GM19455 (cell line): ENCODE data around the gene GAST.
"Not testable (repeated sequence)": the region's sequence is repeated elsewhere in the genome, so short reads cannot be mapped to it uniquely, and the experiment has no call there.

Source experiments
- ATAC-seq: cut with Tn5 transposase; IDR thresholded peaks from one replicate; pipeline ENCODE4 v1.9.1; 2021; ENCODE audit not compliant: unreplicated experiment

Gene GAST, protein sequence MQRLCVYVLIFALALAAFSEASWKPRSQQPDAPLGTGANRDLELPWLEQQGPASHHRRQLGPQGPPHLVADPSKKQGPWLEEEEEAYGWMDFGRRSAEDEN

GRCh38 chr17:41711669-41712400 lies at the start of gene GAST:
Gene GAST (plus strand): TSS chr17:41712331. CDS start chr17:41715437, 3,106 bp downstream.
- no peak for ATAC-seq

GRCh38 chr17:41663451-41664171 lies 48.5 kb upstream of the GAST start:
- ATAC-seq: no peak

DNA sequence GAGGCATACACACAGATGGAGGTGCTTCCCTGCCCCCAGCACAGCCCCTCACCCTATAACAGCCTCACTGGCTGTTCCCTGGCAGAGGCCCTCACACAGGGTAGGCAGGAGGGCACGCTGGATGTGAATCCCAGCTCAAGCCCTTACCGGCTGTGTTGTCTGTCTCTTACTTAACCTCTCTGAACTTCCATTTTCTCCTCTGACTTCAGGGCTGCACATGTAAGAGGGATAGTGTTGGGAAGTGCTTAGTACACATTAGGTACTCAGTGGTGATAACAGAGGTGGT lies 48.0 kb upstream of the GAST start:
- ATAC-seq: no peak

DNA sequence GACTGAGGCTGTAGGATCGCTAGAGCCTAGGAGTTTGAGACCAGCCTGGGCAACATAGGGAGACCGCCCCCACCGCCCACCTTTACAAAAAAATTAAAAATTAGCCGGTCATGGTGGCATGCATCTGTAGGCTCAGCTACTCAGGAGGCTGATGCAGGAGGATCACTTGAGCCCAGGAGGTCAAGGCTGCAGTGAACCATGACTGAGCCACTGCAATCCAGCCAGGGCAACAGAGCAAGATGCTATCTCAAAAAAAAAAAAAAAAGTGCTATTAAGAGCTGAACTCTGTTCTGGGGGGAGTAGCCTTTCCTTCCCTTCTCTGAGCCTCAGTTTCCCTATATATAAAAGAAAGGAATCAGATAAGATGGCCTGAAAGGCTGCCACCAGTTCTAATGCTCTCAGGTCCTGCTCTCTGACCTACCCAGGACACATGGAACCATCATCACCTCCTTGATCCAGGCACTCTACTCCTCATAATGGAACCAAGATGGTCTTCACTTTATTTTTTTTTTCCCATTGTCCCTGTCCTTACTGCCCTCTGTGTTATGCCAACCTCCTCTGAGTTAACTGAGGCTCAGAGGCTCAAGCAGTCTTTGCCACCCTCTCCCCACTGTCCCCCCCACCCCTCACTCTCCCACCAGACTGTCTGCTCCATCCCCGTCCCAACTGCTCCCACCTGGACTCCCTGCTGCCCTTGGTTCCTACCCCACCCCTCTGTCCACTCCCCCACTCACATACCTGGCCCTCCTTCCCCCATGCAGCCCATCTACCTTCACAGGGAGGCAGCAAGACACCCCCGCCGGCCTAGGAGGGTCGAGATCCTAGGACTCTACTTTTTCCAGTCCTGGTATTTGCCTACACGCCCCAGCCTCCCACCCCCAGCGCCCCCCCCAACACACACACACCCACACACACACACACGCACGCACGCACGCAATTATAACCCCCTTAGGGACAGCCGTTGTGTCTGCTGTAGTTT lies 47.3 kb upstream of the GAST start:
- no peak for ATAC-seq

- peak; percentile 63 for ATAC-seq
Observed at GRCh38 chr17:41665566-41666236, 46.4 kb upstream of the GAST start.

DNA sequence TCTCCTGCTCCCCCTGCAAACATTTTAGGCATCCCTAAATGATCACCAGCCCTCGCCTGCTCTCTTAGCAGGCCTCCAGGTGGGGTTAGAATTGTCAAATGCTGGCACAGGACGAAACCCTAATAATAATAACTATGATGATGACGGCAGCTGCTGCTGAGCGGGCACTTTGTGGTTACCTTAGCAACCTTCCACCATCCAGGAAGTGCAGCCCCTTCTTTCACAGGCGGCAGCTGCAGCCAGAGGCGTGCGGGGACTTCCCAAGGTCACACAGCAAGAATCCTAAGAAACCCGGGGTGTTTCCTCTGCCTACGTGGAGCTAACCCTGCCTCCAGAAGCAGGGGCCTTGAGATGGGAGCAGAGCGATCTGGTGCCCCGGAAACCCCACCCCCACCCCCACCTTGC lies 45.9 kb upstream of the GAST start:
- ATAC-seq: peak; percentile 37

GRCh38 chr17:41666708-41667279 lies 45.3 kb upstream of the GAST start:
- peak; percentile 47 for ATAC-seq

DNA sequence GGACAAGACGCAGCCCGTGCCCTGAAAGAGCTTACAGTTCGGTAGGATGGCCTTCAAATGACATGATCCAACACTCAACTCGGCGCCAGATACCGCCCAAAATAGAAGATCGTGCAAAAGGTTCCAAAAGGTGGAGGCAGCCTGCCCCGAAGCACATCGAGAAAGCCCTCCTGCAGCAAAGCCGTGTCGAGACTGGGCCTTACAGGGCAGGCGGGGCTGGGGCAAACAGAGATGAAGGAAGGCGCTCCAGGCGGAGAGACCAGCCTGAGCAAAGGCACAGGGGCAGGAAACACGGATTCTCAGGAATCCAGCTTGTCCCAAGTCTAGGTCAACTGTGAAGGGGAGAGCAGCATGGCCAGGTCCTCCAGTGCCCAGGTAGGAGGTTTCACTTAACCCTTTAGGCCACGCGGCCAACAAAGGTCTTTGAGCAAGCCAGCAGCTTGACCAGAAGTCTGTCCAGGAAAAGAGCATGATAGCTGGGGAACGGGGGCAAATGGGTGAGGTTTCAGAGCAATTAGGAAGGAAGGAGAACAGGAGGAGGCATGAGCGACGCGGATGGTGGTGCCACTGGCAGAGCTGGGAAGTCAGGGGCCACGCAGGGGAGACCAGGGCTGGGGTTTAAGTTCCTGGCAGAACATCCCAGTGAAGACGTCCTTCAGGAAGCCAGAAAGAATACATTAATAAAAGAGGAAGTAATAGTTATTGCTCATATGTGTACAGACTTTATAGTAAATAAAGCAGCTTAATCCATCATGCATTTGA lies 44.7 kb upstream of the GAST start:
- ATAC-seq: no peak

- ATAC-seq: no peak
Observed at GRCh38 chr17:41672153-41672552, 40.0 kb upstream of the GAST start.

GRCh38 chr17:41675157-41676057 lies 36.7 kb upstream of the GAST start:
- not testable (repeated sequence) for ATAC-seq

- ATAC-seq: no peak
Observed at GRCh38 chr17:41676058-41676419, 36.1 kb upstream of the GAST start.

DNA sequence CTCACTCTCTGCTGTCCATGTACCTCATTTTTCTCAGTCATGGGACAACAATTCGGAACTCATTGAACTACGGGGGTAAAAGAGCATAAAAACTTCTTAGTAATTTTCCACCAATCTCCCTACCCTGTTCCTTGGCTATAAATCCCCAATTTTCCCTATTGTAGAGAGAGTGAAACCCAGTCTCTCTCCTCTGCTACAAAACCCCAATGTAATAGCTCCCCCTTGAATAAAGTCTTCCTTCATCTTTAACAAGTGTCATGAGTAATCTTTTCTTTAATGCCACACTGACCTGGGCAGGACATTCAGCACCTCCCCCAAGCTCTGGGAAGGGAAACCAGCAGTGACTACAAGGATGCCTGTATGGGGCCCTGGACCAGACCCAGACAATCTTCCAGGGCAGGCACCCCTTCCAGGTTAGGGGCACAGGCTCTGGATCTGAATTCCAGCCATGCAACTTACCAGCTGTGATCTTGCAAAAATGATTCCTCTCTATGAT lies 33.7 kb upstream of the GAST start:
- no peak for ATAC-seq

DNA sequence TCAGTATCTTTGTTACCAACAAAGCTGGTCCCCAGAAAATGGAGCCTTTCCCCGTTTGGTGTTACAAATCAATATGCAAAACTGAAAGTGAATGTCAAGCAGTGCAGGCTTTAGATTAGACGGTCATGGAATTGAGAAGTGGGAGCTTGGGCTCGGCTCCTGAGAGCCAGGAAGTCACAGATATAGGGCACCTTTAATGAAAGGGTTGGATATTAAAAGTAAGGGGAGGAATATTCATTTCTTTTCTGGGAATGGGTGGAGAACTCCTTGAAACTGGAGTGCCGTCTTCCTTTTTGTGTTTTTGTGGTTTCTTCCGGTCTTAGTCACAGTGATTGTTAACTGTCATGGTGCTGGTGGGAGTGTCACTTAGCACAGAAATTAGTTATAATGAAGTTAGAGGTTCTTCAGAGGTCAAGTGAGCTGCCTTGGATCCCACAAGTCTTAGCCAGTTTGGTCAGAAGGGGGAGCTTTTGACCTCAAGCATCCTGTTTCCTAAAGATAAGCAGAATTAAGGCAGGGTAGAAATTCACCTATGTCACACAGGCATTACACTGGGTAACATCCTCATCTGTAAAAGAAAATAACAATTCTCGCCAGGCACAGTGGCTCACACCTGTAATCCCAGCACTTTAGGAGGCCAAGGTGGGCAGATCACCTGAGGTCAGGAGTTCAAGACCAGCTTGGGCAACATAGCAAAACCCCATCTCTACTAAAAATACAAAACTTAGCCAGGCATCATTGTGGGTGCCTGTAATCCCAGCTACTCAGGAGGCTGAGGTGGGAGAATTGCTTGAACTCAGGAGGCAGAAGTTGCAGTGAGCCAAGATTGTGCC lies 33.0 kb upstream of the GAST start:
- ATAC-seq: peak; percentile 56

DNA sequence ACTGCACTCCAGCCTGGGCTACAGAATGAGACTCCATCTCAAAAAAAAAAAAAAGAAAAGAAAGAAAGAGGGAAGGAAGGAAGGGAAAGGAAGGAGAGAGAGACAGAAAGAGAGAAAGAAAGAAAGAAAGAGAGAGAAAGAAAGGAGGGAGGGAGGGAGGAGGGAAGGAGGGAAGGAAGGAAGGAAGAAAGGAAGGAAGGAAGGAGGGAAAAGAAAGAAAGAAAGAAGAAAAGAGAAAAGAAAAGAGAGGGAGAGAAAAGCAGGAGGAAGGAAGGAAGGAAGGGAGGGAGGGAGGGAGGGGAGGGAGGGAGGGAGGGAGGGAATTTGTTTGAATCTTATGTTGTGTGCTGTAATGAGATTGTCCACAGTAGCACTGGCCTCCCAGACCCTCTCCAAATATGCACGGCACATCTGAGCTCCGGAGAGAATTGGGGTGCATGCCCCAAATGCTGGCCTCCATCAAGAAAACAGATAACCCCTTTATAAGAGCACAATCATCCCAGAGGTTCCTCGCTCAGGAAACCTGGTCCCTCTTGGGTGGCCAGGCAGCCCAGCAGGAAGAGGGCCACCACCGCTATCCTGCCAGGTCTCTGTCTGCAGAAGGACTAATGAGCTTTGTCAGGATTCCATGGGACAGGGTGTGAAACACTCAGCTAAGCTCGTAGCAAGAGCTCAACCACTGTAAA lies 32.2 kb upstream of the GAST start:
- no peak for ATAC-seq

DNA sequence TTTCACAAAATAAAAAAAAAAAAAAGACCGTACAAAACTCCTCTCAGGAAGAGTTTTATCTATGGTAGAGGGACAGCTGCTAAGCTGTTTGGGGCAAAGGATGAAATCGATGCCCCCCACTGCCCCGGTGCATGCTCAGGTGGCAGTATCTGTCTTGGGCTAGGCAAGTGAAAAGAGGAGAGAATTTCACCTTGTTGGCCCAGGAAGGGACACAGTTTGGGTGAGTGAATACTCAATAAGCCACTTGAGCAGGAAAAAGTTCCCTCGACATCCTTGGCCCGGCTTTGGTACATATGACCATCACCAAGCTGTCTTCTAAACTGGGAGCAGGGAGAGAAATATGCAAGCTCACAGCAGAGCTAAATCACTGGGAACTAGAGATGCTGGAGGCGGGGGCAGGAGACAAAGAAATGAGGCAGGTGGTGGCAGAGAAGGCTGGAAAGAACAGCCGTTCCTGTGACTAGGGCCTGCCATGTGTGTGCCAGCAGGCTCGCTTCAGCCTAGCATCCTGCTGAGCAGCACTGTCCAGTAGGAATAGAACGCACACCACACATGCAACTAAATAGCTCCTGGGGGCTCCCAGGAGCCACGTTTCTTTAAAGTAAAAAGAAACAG lies 31.6 kb upstream of the GAST start:
- ATAC-seq: no peak

- no peak for ATAC-seq
Observed at GRCh38 chr17:41681776-41682175, 30.4 kb upstream of the GAST start.

GRCh38 chr17:41682631-41683030 lies 29.5 kb upstream of the GAST start:
- ATAC-seq: no peak
